ENCODE data around the gene GRIK4.

The GRIK4 gene

GRCh38 chr11:120658071-120658423 lies 146.5 kb downstream of the GRIK4 start:
- DNase-seq (ENCODE audit: low read depth in 1 of 2, low spot score in 1 of 2), result no peak
- Histone ChIP-seq H3K4me3 (replicated peaks; ENCODE audit: insufficient read depth, low read length) (no peak overlapping the region), H3K27me3 (ENCODE audit: insufficient read depth, poor library complexity, severe bottlenecking) (no peaks in the 10 kb centered on the region), H3K27ac (replicated peaks) (no peak overlapping the region)
- TF ChIP-seq CTCF (IDR thresholded peaks at IDR 0.05; ENCODE audit: insufficient read depth, low read length) (no peak), POLR2AphosphoS5 (IDR thresholded peaks at IDR 0.05; ENCODE audit: low read depth) (no peak), SPI1 (IDR thresholded peaks at IDR 0.05; ENCODE audit: borderline replicate concordance, low read depth) (no peak), GABPA (IDR thresholded peaks at IDR 0.05; ENCODE audit: low read depth) (no peak), REST (IDR thresholded peaks at IDR 0.05; ENCODE audit: insufficient replicate concordance, low read depth) (no peak)

- no peak overlapping the region for H3K27ac ChIP-seq (replicated peaks)
- DNase-seq (ENCODE audit: low read depth in 1 of 2, low spot score in 1 of 2), result no peak
Observed at GRCh38 chr11:120659076-120659475, 147.5 kb downstream of the GRIK4 start.

GRCh38 chr11:120660024-120660565 lies 148.5 kb downstream of the GRIK4 start:
- Histone ChIP-seq H3K4me3 (replicated peaks; ENCODE audit: insufficient read depth, low read length) (no peak overlapping the region), H3K27ac (replicated peaks) (no peak overlapping the region), H3K27me3 (ENCODE audit: insufficient read depth, poor library complexity, severe bottlenecking) (no peaks in the 10 kb centered on the region)
- DNase-seq (ENCODE audit: low read depth in 1 of 2, low spot score in 1 of 2), result peak; percentile 0 to 21
- TF ChIP-seq SPI1 (IDR thresholded peaks at IDR 0.05; ENCODE audit: borderline replicate concordance, low read depth) (no peak), GABPA (IDR thresholded peaks at IDR 0.05; ENCODE audit: low read depth) (no peak), REST (IDR thresholded peaks at IDR 0.05; ENCODE audit: insufficient replicate concordance, low read depth) (no peak), POLR2AphosphoS5 (IDR thresholded peaks at IDR 0.05; ENCODE audit: low read depth) (no peak), CTCF (IDR thresholded peaks at IDR 0.05; ENCODE audit: insufficient read depth, low read length) (no peak)

More at GRCh38 chr11:120659076-120659475, 147.5 kb downstream of the GRIK4 start:
- no peak overlapping the region for H3K4me3 ChIP-seq (replicated peaks; ENCODE audit: insufficient read depth, low read length)
- TF ChIP-seq SPI1 (IDR thresholded peaks at IDR 0.05; ENCODE audit: borderline replicate concordance, low read depth), result no peak
- no peak for TF ChIP-seq REST (IDR thresholded peaks at IDR 0.05; ENCODE audit: insufficient replicate concordance, low read depth)
- H3K27me3 ChIP-seq (ENCODE audit: insufficient read depth, poor library complexity, severe bottlenecking), result no peaks in the 10 kb centered on the region
